ENCODE measurements around the gene CD69.
"Not testable (repeated sequence)": the region's sequence is repeated elsewhere in the genome, so short reads cannot be mapped to it uniquely, and the experiment has no call there.

GRCh38 chr12:9704561-9704960, 56.1 kb downstream of the CD69 start:
- not testable (repeated sequence) for TF ChIP-seq CTCF, POLR2A (IDR thresholded peaks at IDR 0.05)

Measured in adrenal gland (tissue), 5 donors.